Esophagus mucosa (tissue), 1 donor: ENCODE data around the gene FOSL1. TPM values are rescaled to one million over a fixed set of nuclear protein-coding genes. Genes with fewer than 3 reads are reported as not detected.

Source experiments
- ATAC-seq: fragments of 200-7000 bp; cut with Tn5 transposase; one replicate; pipeline ENCODE4 v1.9.1; 2020
- total RNA-seq: library from RNA; stranded (reverse); gene quantifications from one replicate; pipeline ENCODE4 v1.2.4, GENCODE V29; 2023
- donor health status: DM: yes; HTN: yes; CAD: no.

The FOSL1 gene
- total RNA-seq, 1 donor from 2014 or later, result 28.9 TPM

- ATAC-seq, result no peak
Measured at GRCh38 chr11:65863889-65864705, 36.1 kb downstream of the FOSL1 start.

GRCh38 chr11:65862941-65863888, 37.0 kb downstream of the FOSL1 start:
- no peak for ATAC-seq

- no peak for ATAC-seq
Measured at GRCh38 chr11:65862191-65862735, 37.9 kb downstream of the FOSL1 start.

GRCh38 chr11:65861533-65862183, 38.5 kb downstream of the FOSL1 start:
- ATAC-seq, result no peak

GRCh38 chr11:65861165-65861505, 39.1 kb downstream of the FOSL1 start:
- ATAC-seq, result no peak

- peak; percentile 62 for ATAC-seq
Measured at GRCh38 chr11:65860278-65861164, 39.7 kb downstream of the FOSL1 start, which contains the start of gene MUS81. Gene MUS81, plus strand, starts transcription at chr11:65860433. Its CDS starts 321 bp downstream, at chr11:65860754.

GRCh38 chr11:65859812-65860277, 40.3 kb downstream of the FOSL1 start:
- no peak for ATAC-seq

GRCh38 chr11:65859095-65859811, 40.9 kb downstream of the FOSL1 start:
- peak; percentile 67 for ATAC-seq

- ATAC-seq, result no peak
Measured at GRCh38 chr11:65858681-65859087, 41.5 kb downstream of the FOSL1 start.

GRCh38 chr11:65857853-65858680, 42.1 kb downstream of the FOSL1 start, which contains the start of gene CFL1:
Gene CFL1, minus strand, starts transcription at chr11:65858180. Its CDS starts 81 bp downstream, at chr11:65858099.
- peak; percentile 76 for ATAC-seq

- peak; percentile 0 for ATAC-seq
Measured at GRCh38 chr11:65857500-65857852, 42.7 kb downstream of the FOSL1 start.

GRCh38 chr11:65856689-65857499, 43.3 kb downstream of the FOSL1 start:
- ATAC-seq, result peak; percentile 43

GRCh38 chr11:65855927-65856363, 44.2 kb downstream of the FOSL1 start:
- no peak for ATAC-seq

- ATAC-seq, result no peak
Measured at GRCh38 chr11:65854852-65855837, 45.0 kb downstream of the FOSL1 start.

GRCh38 chr11:65854161-65854592, 46.0 kb downstream of the FOSL1 start:
- ATAC-seq, result no peak

- no peak for ATAC-seq
Measured at GRCh38 chr11:65853246-65853979, 46.8 kb downstream of the FOSL1 start.
